Activated CD8-positive, alpha-beta memory T cell treated with anti-CD3 and anti-CD28 coated beads, Interleukin-2, amount 50 U/mL, for 4 hours (primary cell): Measurements from ENCODE around the gene CLHC1.
"Not testable (repeated sequence)": the region's sequence is repeated elsewhere in the genome, so short reads cannot be mapped to it uniquely, and the experiment has no call there.

Experiments used
- DNase-seq: peaks from one replicate; pipeline ENCODE4 v3.0.0-alpha.2; 2020

The CLHC1 gene

DNA sequence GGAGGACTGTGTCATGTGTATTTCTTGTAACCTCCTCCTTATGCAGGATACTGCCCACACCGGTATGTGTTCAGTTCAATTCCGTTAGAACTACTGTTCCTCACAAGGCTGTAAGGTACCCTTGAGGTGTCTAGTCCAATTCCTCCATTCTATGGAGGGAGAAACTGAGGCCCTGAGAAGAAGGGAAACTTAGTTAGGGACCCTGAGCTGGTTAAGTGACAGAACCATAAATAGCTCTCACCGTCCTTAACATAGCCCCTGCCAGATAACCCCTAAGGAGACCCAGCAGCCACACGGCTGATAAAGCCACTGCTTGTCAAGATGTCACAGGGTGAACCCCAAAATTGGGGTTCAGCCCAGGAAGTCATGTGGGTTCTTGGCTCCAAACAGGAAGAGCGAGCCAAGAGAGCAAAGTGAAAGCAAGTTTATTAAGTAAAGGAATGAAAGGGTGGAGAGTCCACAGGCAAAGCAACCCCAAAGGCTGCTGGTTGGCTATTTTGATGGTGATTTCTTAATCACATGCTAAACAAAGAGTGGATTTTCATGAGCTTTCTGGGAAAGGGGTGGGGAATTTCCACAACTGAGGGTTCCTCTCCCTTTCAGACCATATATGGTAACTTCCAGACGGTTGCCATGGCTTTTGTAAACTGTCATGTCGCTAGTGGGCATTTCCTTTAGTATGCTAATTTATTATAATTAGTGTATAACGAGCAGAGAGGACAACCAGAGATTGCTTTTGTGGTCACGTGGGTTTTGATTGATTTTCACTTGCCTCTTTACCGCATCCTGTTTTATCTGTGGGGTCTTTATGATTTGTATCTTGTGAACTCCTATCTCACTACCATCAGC is 98.4 kb downstream of the CLHC1 start:
- no peak for DNase-seq

DNA sequence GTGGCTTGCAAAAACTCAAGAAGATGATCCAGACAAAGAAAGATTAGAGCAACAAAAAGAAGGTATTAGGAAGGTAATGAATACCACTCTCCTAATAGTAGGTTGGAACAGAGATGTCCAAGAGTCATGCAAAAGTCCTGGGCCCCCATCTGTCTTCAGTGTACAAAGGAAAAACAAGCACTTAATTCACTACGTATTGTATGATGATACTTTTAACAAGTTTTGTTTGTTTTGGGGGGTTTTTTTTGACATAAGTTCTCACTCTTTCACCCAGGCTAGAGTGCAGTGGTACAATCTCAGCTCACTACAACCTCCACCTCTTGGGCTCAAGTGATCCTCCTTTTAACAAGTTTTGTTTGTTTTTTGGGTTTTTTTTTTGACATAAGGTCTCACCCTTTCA is 101.2 kb downstream of the CLHC1 start:
- no peak for DNase-seq

DNA sequence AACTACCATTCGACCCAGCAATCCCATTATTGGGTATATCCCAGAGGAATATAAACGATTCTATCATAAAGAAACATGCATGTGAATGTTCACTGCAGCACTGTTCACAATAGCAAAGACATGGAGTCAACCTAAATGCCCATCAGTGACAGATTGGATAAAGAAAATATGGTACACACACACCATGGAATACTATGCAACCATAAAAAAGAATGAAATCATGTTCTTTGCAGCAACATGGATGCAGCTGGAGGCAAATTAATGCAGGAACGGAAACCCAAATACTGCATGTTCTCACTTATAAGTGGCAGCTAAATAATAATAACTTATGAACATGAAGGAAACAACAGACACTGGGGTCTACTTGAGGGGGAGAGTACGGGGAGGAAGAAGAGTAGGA is 105.5 kb downstream of the CLHC1 start:
- not testable (repeated sequence) for DNase-seq
